ENCODE results near the gene EEFSEC. TPM values are rescaled to one million over a fixed set of nuclear protein-coding genes. Genes with fewer than 3 reads are reported as not detected.

Gene EEFSEC
- total and polyA plus RNA-seq, 8 donors, result 11.5 to 23.0 (median 19.9) TPM

- DNase-seq, result no peak
- H3K9me3 ChIP-seq, result no peaks in the 10 kb centered on the region
- TF ChIP-seq CTCF (IDR thresholded peaks at IDR 0.05), result no peak
- H3K4me1 ChIP-seq, result peaks cover 0 to 9% of the 10 kb centered on the region in 2 donors
- no peaks in the 10 kb centered on the region for H3K36me3 ChIP-seq
- no peak overlapping the region for H3K27ac ChIP-seq
- ATAC-seq, result no peak
- H3K27me3 ChIP-seq, result no peaks in the 10 kb centered on the region
- no peak overlapping the region for H3K4me3 ChIP-seq
- intact Hi-C loops (cut with DNase I), result no loop called here
Measured at GRCh38 chr3:128415773-128416577, 262.7 kb downstream of the EEFSEC start.

- peaks cover 0 to 9% of the 10 kb centered on the region in 2 donors for H3K4me1 ChIP-seq
- ATAC-seq (peak; percentile 18), DNase-seq (peak in 1 of 4 donors; percentile 45)
- no peak overlapping the region for H3K27ac ChIP-seq
- no peaks in the 10 kb centered on the region for H3K36me3 ChIP-seq
- intact Hi-C loops (cut with DNase I), result no loop called here
- TF ChIP-seq CTCF (IDR thresholded peaks at IDR 0.05), result no peak
- no peak overlapping the region for H3K4me3 ChIP-seq
- H3K27me3 ChIP-seq, result no peaks in the 10 kb centered on the region
- H3K9me3 ChIP-seq, result no peaks in the 10 kb centered on the region
Measured at GRCh38 chr3:128416578-128417211, 263.4 kb downstream of the EEFSEC start.

DNA sequence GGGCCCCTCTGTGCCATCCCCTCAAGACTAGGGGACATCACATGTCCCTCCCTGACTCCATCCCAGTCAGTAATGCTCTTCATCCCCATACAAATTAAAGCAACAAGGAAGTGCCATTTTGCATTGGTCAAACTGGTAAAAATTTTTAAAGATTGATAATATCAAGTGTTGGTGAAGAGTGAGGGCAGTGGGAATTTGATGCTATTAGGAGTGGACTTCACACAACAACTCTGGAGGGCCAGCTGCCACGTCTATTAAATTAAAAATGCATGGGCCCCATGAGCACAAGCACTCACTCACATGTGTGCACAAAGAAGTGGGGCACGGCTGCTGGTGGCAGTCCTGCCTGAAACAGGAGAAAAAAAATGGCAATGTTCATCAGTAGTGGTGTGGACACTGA is 265.6 kb downstream of the EEFSEC start:
- intact Hi-C loops (cut with DNase I), result no loop called here
- no peak overlapping the region for H3K4me3 ChIP-seq
- TF ChIP-seq CTCF (IDR thresholded peaks at IDR 0.05), result no peak
- H3K27ac ChIP-seq, result no peak overlapping the region
- H3K36me3 ChIP-seq, result no peaks in the 10 kb centered on the region
- no peak for DNase-seq
- no peaks in the 10 kb centered on the region for H3K27me3 ChIP-seq
- peaks cover 0 to 9% of the 10 kb centered on the region in 2 donors for H3K4me1 ChIP-seq
- no peaks in the 10 kb centered on the region for H3K9me3 ChIP-seq
- ATAC-seq, result no peak

DNA sequence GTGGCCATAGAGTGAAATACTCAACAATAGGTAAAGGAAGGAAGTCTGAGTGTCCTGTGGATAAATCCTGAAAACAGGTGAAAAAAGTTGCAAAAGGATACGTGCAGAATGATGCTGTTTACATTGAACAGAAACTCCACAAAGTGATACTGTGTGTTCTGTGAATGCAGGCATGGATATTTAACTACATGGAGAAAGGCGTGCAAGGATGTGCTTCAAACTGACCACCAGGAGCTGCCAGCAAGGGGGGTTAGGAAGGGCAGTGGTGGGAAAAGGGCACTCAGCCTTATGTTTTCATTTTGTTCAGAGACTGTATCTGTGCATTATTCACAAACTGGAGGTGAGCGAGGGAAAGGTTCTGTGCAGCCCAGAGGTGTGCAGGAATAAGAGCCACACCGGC is 266.0 kb downstream of the EEFSEC start:
- Histone ChIP-seq H3K27ac (no peak overlapping the region), H3K4me1 (peaks cover 0 to 9% of the 10 kb centered on the region in 2 donors), H3K36me3 (no peaks in the 10 kb centered on the region), H3K27me3 (no peaks in the 10 kb centered on the region), H3K4me3 (no peak overlapping the region), H3K9me3 (no peaks in the 10 kb centered on the region)
- no peak for TF ChIP-seq CTCF (IDR thresholded peaks at IDR 0.05)
- ATAC-seq (no peak), DNase-seq (no peak)
- intact Hi-C loops (cut with DNase I), result no loop called here

GRCh38 chr3:128420289-128420688 is 267.0 kb downstream of the EEFSEC start:
- Histone ChIP-seq H3K27ac (no peak overlapping the region), H3K27me3 (no peaks in the 10 kb centered on the region), H3K4me3 (no peak overlapping the region), H3K4me1 (peaks cover 0 to 9% of the 10 kb centered on the region in 2 donors), H3K9me3 (no peaks in the 10 kb centered on the region), H3K36me3 (no peaks in the 10 kb centered on the region)
- no peak for TF ChIP-seq CTCF (IDR thresholded peaks at IDR 0.05)
- intact Hi-C loops (cut with DNase I), result no loop called here
- no peak for ATAC-seq
- no peak for DNase-seq
